Measurements from ENCODE around the gene SH3PXD2A. TPM values are rescaled to one million over a fixed set of nuclear protein-coding genes. Genes with fewer than 3 reads are reported as not detected.

SH3PXD2A gene
- polyA plus RNA-seq, 3 donors: 3.0 to 61.0 (median 36.1) TPM

GRCh38 chr10:103751667-103752290, 103.6 kb downstream of the SH3PXD2A start:
- WGBS, 3 donors: 79 to 91% (median 81%) methylated on average over 7 of the region's 7 CpGs
- H3K27ac ChIP-seq (ENCODE audit: low read depth, low read length): no peak overlapping the region

- H3K27ac ChIP-seq (ENCODE audit: low read depth, low read length): no peak overlapping the region
- WGBS, 3 donors: 79 to 94% (median 92%) methylated on average over 5 of the region's 5 CpGs
Observed at GRCh38 chr10:103750836-103751235, 104.5 kb downstream of the SH3PXD2A start.

- H3K27ac ChIP-seq (ENCODE audit: low read depth, low read length): no peak overlapping the region
- 95 to 98% (median 95%) methylated on average over 7 of the region's 7 CpGs for WGBS, 3 donors
Observed at GRCh38 chr10:103749779-103750178, 105.6 kb downstream of the SH3PXD2A start.

GRCh38 chr10:103748020-103748419, 107.4 kb downstream of the SH3PXD2A start:
- WGBS, 3 donors: 86 to 87% (median 87%) methylated on average over 6 of the region's 6 CpGs
- H3K27ac ChIP-seq (ENCODE audit: low read depth, low read length): no peak overlapping the region

GRCh38 chr10:103747193-103747865, 108.0 kb downstream of the SH3PXD2A start:
- no peak overlapping the region for H3K27ac ChIP-seq (ENCODE audit: low read depth, low read length)
- WGBS, 3 donors: 71 to 80% (median 72%) methylated on average over 14 of the region's 14 CpGs

- 83 to 84% (median 84%) methylated on average over 9 of the region's 9 CpGs for WGBS, 3 donors
- H3K27ac ChIP-seq (ENCODE audit: low read depth, low read length): no peak overlapping the region
Observed at GRCh38 chr10:103746598-103746997, 108.8 kb downstream of the SH3PXD2A start.

- 75 to 87% (median 82%) methylated on average over 17 of the region's 17 CpGs for WGBS, 3 donors
- no peak overlapping the region for H3K27ac ChIP-seq (ENCODE audit: low read depth, low read length)
Observed at GRCh38 chr10:103745341-103746247, 109.8 kb downstream of the SH3PXD2A start.

- 83 to 89% (median 87%) methylated on average over 4 to 6 of the region's 6 CpGs for WGBS, 3 donors
- no peak overlapping the region for H3K27ac ChIP-seq (ENCODE audit: low read depth, low read length)
Observed at GRCh38 chr10:103742824-103743223, 112.6 kb downstream of the SH3PXD2A start.

GRCh38 chr10:103740611-103741010, 114.8 kb downstream of the SH3PXD2A start:
- H3K27ac ChIP-seq (ENCODE audit: low read depth, low read length): no peak overlapping the region
- WGBS, 3 donors: 58 to 90% (median 71%) methylated on average over 5 of the region's 5 CpGs

GRCh38 chr10:103739039-103739764, 116.2 kb downstream of the SH3PXD2A start:
- no peak overlapping the region for H3K27ac ChIP-seq (ENCODE audit: low read depth, low read length)
- 52 to 60% (median 57%) methylated on average over 13 of the region's 13 CpGs for WGBS, 3 donors

GRCh38 chr10:103737735-103738367, 117.5 kb downstream of the SH3PXD2A start:
- 88 to 89% (median 88%) methylated on average over 14 of the region's 14 CpGs for WGBS, 3 donors
- no peak overlapping the region for H3K27ac ChIP-seq (ENCODE audit: low read depth, low read length)

- 72 to 91% (median 90%) methylated on average over 3 of the region's 3 CpGs for WGBS, 3 donors
- no peak overlapping the region for H3K27ac ChIP-seq (ENCODE audit: low read depth, low read length)
Observed at GRCh38 chr10:103736763-103737162, 118.6 kb downstream of the SH3PXD2A start.

- H3K27ac ChIP-seq (ENCODE audit: low read depth, low read length): no peak overlapping the region
- WGBS, 3 donors: 91 to 95% (median 92%) methylated on average over 8 of the region's 8 CpGs
Observed at GRCh38 chr10:103736044-103736443, 119.3 kb downstream of the SH3PXD2A start.

GRCh38 chr10:103734731-103735130, 120.6 kb downstream of the SH3PXD2A start:
- WGBS, 3 donors: 86 to 91% (median 88%) methylated on average over 4 of the region's 4 CpGs
- no peak overlapping the region for H3K27ac ChIP-seq (ENCODE audit: low read depth, low read length)

GRCh38 chr10:103733045-103733419, 122.3 kb downstream of the SH3PXD2A start:
- WGBS, 3 donors: 60 to 85% (median 64%) methylated on average over 6 of the region's 6 CpGs
- no peak overlapping the region for H3K27ac ChIP-seq (ENCODE audit: low read depth, low read length)

- WGBS, 3 donors: 49 to 92% (median 89%) methylated on average over 14 of the region's 14 CpGs
Observed at GRCh38 chr10:103732339-103733044, 122.9 kb downstream of the SH3PXD2A start.

GRCh38 chr10:103731609-103732270, 123.6 kb downstream of the SH3PXD2A start:
- H3K27ac ChIP-seq (ENCODE audit: low read depth, low read length): no peak overlapping the region
- 37 to 66% (median 60%) methylated on average over 3 of the region's 3 CpGs for WGBS, 3 donors

More at GRCh38 chr10:103732339-103733044, 122.9 kb downstream of the SH3PXD2A start:
- H3K27ac ChIP-seq (ENCODE audit: low read depth, low read length): no peak overlapping the region

Measured in adipose tissue (tissue), 3 donors.